Lung (tissue), 12 donors: Measurements from ENCODE around the gene MTIF2. TPM values are rescaled to one million over a fixed set of nuclear protein-coding genes. Genes with fewer than 3 reads are reported as not detected.

Experiments
- ATAC-seq: fragments of 200-7000 bp; cut with Tn5 transposase; one replicate; pipeline ENCODE4 v1.9.1; 2020; ENCODE audit warnings: moderate number of reproducible peaks; ENCODE audit not compliant: insufficient read depth, low FRiP score
- DNase-seq, 3 donors: peaks; one replicate each; pipeline ENCODE4 v3.0.0-alpha.2; 2013 to 2017
- H3K27ac ChIP-seq, 2 donors: one replicate each; pipeline ENCODE4 v1.5.1; 2013; ENCODE audit warnings: mild to moderate bottlenecking in 2 of 2, moderate library complexity in 2 of 2, control low read depth in 1 of 2, inconsistent platforms in 1 of 2, low read depth in 1 of 2, low read length in 1 of 2
- H3K27me3 ChIP-seq, 3 donors: one replicate each; pipeline ENCODE4 v1.5.1; 2013; ENCODE audit warnings: low read length in 2 of 3; ENCODE audit not compliant: control insufficient read depth in 3 of 3, insufficient read depth in 3 of 3
- H3K36me3 ChIP-seq, 4 donors: one replicate each; pipeline ENCODE4 v1.5.1; 2013; ENCODE audit warnings: low read length in 4 of 4, mild to moderate bottlenecking in 1 of 4, moderate library complexity in 1 of 4; ENCODE audit not compliant: control insufficient read depth in 4 of 4, insufficient read depth in 4 of 4
- H3K4me1 ChIP-seq, 5 donors: one replicate each; pipeline ENCODE4 v1.5.1; 2013; ENCODE audit warnings: low read length in 5 of 5, mild to moderate bottlenecking in 2 of 5, moderate library complexity in 1 of 5; ENCODE audit not compliant: control insufficient read depth in 5 of 5, insufficient read depth in 5 of 5
- H3K4me3 ChIP-seq: one replicate; pipeline ENCODE4 v1.5.1; 2013; ENCODE audit warnings: mild to moderate bottlenecking, control low read depth, moderate library complexity
- H3K9ac ChIP-seq, 2 donors: one replicate each; pipeline ENCODE4 v1.5.1; 2013; ENCODE audit warnings: low read length in 2 of 2, control low read depth in 1 of 2; ENCODE audit not compliant: insufficient read depth in 1 of 2
- H3K9me3 ChIP-seq, 4 donors: one replicate each; pipeline ENCODE4 v1.5.1; 2013; ENCODE audit warnings: low read length in 3 of 4, mild to moderate bottlenecking in 1 of 4, moderate library complexity in 1 of 4; ENCODE audit not compliant: control insufficient read depth in 4 of 4, insufficient read depth in 3 of 4
- CTCF ChIP-seq: IDR thresholded peaks from 2 replicates; pipeline ENCODE4 v1.5.1; 2012; ENCODE audit warnings: mild to moderate bottlenecking; ENCODE audit errors: control extremely low read depth, extremely low read depth
- WGBS, 2 donors: extraction: QIAGEN DNeasy Blood & Tissue Kit; methylation state at CpG; one replicate each; pipeline ENCODE4 v1.1.7; 2013; 5-methylcytosine and 5-hydroxymethylcytosine counted together
- polyA plus RNA-seq, 2 donors: library from polyadenylated mRNA; stranded (reverse); fragments of 200-250 nt; gene quantifications; one replicate each; pipeline ENCODE4 v1.2.1, GENCODE V29; 2013
- total RNA-seq, 2 donors: library from RNA; depleted of rRNA in 1 of 2; stranded (reverse); fragments of >200 nt in 1 of 2; gene quantifications; one replicate each; pipeline ENCODE4 v1.2.1, GENCODE V29; 2014 to 2021
- donor health status: control.
- donor health status: control.
- donor health status: Bipolar disorder and iron deficiency.
- donor health status: healthy.
- donor health status: DM: yes; HTN: yes; CAD: no.

MTIF2 gene
- total and polyA plus RNA-seq, 4 donors = 16.4 to 26.3 (median 21.2) TPM

DNA sequence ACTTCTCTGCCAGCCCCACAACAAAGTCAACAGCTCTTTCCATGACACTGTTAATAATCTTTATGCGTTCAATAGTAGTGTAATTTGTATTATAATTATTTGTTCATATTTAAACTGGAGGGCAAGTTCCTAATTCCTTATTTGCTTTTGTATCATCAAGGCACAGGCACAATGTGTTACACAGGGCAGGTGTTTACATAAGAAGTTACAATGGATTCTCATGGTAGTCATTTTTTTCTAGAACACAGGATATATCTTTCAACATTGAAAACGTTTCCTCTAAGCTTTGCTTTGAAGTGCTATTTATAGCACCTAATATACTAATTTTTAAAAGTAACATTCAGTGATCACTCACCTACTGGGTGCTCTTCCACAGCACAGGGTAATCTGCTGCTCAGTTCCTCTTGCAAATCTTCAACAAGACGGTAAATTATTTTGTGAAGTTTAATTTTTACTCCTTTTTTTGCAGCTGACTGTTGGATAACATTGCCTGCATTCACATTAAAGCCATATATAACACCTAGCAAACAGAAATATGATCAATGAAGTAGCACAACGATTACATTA is 29.3 kb downstream of the MTIF2 start:
- H3K27ac ChIP-seq = no peak overlapping the region
- WGBS, 2 donors = 59 to 62% methylated on average over 4 of the region's 4 CpGs
- H3K4me3 ChIP-seq = no peak overlapping the region
- H3K9me3 ChIP-seq = no peaks in the 10 kb centered on the region
- no peak overlapping the region for H3K9ac ChIP-seq
- H3K36me3 ChIP-seq = peaks cover 7 to 40% (median 22%) of the 10 kb centered on the region in 4 donors
- H3K27me3 ChIP-seq = no peaks in the 10 kb centered on the region
- TF ChIP-seq CTCF = no peak
- H3K4me1 ChIP-seq = peaks cover 0 to 3% (median 0%) of the 10 kb centered on the region in 5 donors
- DNase-seq (no peak), ATAC-seq (no peak)

DNA sequence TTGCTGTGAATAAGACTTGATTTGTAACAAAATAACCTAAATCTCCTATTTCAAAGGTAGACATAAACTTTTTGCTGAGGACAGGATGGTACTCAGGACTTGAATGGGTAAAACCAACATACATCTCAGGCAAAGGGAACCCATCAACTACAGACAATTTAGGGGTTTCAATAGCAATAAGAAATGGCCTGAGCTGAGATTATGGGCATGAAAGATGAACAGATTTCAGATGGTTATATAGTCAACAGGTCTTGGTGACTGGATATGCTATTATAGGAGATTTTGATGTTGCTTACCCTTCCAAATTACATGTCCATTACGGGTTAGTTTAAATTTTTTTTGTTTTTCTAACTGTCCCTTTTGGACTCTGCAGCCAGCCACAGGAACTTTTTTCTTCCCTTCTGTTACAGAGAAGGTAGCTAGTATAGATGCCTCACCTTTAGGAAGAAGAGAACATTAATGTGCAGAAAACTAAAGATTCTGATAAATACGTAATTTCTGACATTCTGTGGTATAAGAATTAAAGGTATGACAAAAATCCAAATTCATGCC is 32.0 kb downstream of the MTIF2 start:
- Histone ChIP-seq H3K9me3 (no peaks in the 10 kb centered on the region), H3K27ac (no peak overlapping the region), H3K4me1 (peaks cover 0 to 14% (median 7%) of the 10 kb centered on the region in 5 donors), H3K9ac (no peak overlapping the region), H3K27me3 (no peaks in the 10 kb centered on the region), H3K4me3 (no peak overlapping the region), H3K36me3 (peaks cover 10 to 38% (median 24%) of the 10 kb centered on the region in 4 donors)
- TF ChIP-seq CTCF = no peak
- ATAC-seq (no peak), DNase-seq (no peak)
- WGBS, 2 donors = 93% methylated on average over 2 of the region's 2 CpGs

- TF ChIP-seq CTCF = no peak
- no peaks in the 10 kb centered on the region for H3K27me3 ChIP-seq
- ATAC-seq (no peak), DNase-seq (no peak)
- no peak overlapping the region for H3K27ac ChIP-seq
- 71 to 88% methylated on average over 3 of the region's 3 CpGs for WGBS, 2 donors
- no peaks in the 10 kb centered on the region for H3K9me3 ChIP-seq
- peaks cover 9 to 33% (median 24%) of the 10 kb centered on the region in 4 donors for H3K36me3 ChIP-seq
- peaks cover 0 to 18% (median 7%) of the 10 kb centered on the region in 5 donors for H3K4me1 ChIP-seq
- no peak overlapping the region for H3K4me3 ChIP-seq
- no peak overlapping the region for H3K9ac ChIP-seq
These were observed 33.1 kb downstream of the MTIF2 start for GRCh38 chr2:55235724-55236538.
